GM21515 (cell line): ENCODE results near the gene TPSD1.
"Not testable (repeated sequence)": the region's sequence is repeated elsewhere in the genome, so short reads cannot be mapped to it uniquely, and the experiment has no call there.

Experiments
- ATAC-seq: cut with Tn5 transposase; IDR thresholded peaks from one replicate; pipeline ENCODE4 v1.9.1; 2021; ENCODE audit not compliant: unreplicated experiment

TPSD1 gene

GRCh38 chr16:1255276-1256122, at the start of gene TPSD1:
Gene TPSD1 (plus strand): TSS chr16:1256069. CDS start chr16:1256281, 212 bp downstream.
- ATAC-seq: not testable (repeated sequence)

- no peak for ATAC-seq
These were observed 49.5 kb upstream of the TPSD1 start for GRCh38 chr16:1206326-1206725.

- no peak for ATAC-seq
These were observed 49.1 kb upstream of the TPSD1 start for GRCh38 chr16:1206786-1207185.

- ATAC-seq: no peak
These were observed 47.5 kb upstream of the TPSD1 start for GRCh38 chr16:1208239-1208830.

- no peak for ATAC-seq
These were observed 46.8 kb upstream of the TPSD1 start for GRCh38 chr16:1209081-1209480.

GRCh38 chr16:1210461-1210860, 45.4 kb upstream of the TPSD1 start:
- ATAC-seq: no peak

- ATAC-seq: no peak
These were observed 44.2 kb upstream of the TPSD1 start for GRCh38 chr16:1211451-1212268.

- no peak for ATAC-seq
These were observed 43.2 kb upstream of the TPSD1 start for GRCh38 chr16:1212616-1213194.

GRCh38 chr16:1213231-1213630, 42.6 kb upstream of the TPSD1 start:
- ATAC-seq: no peak

GRCh38 chr16:1213796-1214372, 42.0 kb upstream of the TPSD1 start:
- ATAC-seq: no peak

- ATAC-seq: no peak
These were observed 41.1 kb upstream of the TPSD1 start for GRCh38 chr16:1214719-1215118.

GRCh38 chr16:1215574-1216295, 40.1 kb upstream of the TPSD1 start:
- no peak for ATAC-seq

- no peak for ATAC-seq
These were observed 39.6 kb upstream of the TPSD1 start for GRCh38 chr16:1216296-1216619.

- ATAC-seq: no peak
These were observed 39.0 kb upstream of the TPSD1 start for GRCh38 chr16:1216681-1217400.

- no peak for ATAC-seq
These were observed 38.3 kb upstream of the TPSD1 start for GRCh38 chr16:1217526-1217925.

GRCh38 chr16:1218061-1218929, 37.6 kb upstream of the TPSD1 start:
- no peak for ATAC-seq

- ATAC-seq: no peak
These were observed 36.8 kb upstream of the TPSD1 start for GRCh38 chr16:1218930-1219611.

- no peak for ATAC-seq
These were observed 35.7 kb upstream of the TPSD1 start for GRCh38 chr16:1220098-1220728.
